ACHN (cell line): ENCODE measurements around the gene ANKRD33B.
"Not testable (repeated sequence)": the region's sequence is repeated elsewhere in the genome, so short reads cannot be mapped to it uniquely, and the experiment has no call there.

Experiments
- DNase-seq: peaks from one replicate; pipeline ENCODE4 v3.0.0-alpha.2; 2015
- in situ Hi-C: cut with HindIII; loops from 2 replicates; pipeline ENCODE4 v1.10.0; 2017; ENCODE audit warnings: low sequenced_read_pairs, low pct_ligation_motif_present, low pct_unique_long_range_greater_than_20kb

ANKRD33B gene

DNA sequence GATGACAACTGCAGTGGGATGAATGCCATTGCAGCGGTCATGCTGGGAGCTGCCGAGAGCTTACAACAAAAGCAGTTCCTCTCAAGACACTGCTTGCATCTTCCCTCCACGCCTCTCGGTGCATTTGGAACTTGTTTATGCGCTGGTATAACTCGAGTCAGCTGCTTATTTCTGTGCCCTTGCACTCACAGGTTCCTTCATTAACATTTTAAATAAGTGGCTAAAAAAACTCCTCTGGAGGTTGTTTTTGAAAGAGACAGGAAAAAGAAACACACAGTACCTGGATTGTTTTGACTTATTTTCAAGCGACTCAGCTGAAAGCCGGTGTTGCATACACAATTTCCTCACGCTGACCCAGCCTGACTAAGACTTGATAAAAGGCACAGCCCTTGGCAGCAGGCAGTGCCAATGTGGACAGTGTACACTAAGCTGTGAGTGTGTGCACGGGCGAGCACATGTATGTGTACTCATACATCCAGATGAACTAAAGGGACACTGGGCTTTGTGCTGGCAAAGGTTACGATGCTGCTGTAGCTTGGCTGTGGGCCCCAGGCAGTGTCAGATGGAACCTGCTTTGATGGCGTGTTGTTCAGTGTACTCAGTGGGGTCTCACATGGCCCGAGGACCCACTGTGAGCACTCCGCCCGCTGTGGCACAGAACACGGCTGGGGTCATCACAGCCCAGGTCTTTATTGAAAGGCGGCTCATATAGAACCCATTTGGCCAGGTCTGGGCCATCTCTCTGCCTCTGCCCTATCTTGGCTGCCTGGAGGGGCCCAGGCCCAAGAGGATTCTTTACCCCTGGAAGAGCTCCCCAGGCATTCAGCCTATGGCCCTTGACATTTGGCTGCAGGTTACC is 92.3 kb downstream of the ANKRD33B start:
- in situ Hi-C loops: no loop called here

DNA sequence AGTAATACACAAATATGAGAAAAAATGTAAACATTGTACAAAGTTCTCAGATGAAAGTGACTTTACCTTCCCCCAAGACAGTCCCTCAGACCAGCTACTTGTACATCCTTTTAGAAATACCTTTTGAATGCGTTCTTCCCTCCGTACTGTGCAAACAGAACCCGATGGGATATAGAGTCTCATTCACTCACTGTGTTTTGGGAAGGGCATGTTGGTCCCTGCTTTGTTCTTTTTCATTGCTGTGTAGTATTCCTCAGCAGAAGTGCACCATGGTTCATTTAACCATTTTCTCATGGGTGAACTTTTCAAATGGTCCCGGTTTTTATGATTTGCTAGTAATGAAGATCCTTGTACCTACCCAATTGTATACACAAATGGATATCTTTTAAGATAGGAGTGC is 94.4 kb downstream of the ANKRD33B start:
- in situ Hi-C loops: no loop called here
- DNase-seq: no peak

More for the DNA sequence above, 92.3 kb downstream of the ANKRD33B start:
- no peak for DNase-seq

DNA sequence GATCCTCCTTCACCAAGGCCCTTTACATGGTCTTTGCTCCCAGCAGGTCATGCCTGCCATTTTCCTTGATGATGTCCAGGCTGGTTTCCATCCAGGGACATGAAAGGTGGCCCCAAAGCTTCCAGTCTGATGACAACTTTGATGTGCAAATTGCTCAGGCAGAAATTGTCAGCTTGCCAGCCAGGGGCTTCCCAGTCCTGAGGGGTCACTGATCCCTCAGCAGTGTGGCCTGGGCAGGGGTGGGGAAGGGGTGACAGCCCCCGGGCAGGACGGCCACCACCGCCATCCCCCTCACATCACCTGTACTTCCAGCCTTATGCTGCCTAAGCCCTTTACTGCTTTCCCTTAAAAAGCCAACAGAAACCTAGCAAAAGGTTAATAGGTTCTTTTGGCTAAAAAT is 96.3 kb downstream of the ANKRD33B start:
- in situ Hi-C loops: no loop called here

DNA sequence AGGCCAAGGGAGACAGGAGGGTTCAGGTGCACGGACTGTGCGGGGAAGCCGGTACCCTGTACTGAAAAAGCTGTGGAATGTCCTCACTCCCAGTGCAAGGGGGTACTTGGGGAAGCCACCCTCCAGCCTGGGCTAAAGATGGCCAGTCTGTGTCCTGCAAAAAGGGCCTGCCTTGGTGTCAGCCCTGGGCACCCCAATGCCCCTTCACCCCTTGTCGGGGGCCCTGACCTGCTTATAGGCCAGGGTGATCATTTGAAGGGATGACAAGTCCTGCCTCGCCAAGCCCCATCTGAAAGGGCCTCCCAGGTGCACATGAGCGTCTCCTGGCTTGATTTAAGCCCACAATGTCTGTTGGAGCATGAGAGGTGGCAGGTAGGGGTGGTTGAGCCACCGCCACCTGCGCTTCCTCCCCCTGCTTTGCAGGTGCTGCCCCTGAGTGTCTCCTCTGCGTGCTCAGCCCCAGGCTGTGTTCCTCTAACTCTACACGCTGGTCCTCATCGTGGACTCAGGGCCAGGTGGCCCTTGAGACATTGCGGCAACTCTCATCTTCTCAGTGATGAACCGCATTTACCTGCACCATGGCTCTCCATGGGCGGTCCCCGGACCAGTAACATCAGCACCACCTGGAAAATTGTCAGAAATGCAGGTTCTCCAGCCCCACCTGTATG is 97.0 kb downstream of the ANKRD33B start:
- DNase-seq: no peak
- in situ Hi-C loops: no loop called here

More for the DNA sequence above, 96.3 kb downstream of the ANKRD33B start:
- DNase-seq: no peak

DNA sequence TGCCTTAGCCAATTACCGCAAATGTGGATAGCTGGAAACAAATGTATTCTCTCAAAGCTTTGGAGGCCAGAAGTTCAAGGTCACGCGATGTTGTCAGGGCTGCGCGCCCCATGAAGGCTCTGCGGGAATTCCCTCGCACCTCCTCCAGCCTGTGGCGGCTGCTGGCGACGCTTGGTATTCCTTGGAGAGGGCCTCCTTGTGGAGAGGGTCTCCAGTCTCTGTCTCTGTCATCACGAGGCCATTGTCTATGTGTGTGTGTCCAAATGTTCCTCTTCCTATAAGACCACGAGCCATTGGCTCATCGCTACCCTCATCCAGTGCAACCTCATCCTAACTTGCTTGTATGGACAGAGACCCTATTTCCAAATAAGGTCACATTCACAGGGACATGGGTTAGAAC is 97.5 kb downstream of the ANKRD33B start:
- in situ Hi-C loops: no loop called here

DNA sequence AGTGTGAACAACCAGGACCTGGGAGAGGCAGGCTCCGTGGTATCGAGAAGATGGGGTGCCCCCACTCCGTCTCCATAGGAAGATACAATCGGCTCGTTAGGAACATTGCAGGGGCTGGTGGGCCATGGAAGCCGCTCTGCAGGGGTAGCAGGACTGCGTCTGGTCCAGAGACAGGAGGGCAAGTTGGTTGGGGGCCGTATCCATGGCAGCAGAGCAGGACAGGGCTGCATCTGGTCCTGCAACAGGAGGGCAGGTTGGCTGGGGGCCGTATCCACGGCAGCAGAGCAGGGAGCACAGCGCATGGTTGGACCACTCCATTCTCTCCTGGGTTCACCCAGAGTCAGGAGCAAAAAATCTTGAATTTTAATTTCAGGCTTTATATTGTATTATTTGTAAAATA is 98.2 kb downstream of the ANKRD33B start:
- in situ Hi-C loops: no loop called here
- DNase-seq: no peak

More for the DNA sequence above, 97.5 kb downstream of the ANKRD33B start:
- no peak for DNase-seq

DNA sequence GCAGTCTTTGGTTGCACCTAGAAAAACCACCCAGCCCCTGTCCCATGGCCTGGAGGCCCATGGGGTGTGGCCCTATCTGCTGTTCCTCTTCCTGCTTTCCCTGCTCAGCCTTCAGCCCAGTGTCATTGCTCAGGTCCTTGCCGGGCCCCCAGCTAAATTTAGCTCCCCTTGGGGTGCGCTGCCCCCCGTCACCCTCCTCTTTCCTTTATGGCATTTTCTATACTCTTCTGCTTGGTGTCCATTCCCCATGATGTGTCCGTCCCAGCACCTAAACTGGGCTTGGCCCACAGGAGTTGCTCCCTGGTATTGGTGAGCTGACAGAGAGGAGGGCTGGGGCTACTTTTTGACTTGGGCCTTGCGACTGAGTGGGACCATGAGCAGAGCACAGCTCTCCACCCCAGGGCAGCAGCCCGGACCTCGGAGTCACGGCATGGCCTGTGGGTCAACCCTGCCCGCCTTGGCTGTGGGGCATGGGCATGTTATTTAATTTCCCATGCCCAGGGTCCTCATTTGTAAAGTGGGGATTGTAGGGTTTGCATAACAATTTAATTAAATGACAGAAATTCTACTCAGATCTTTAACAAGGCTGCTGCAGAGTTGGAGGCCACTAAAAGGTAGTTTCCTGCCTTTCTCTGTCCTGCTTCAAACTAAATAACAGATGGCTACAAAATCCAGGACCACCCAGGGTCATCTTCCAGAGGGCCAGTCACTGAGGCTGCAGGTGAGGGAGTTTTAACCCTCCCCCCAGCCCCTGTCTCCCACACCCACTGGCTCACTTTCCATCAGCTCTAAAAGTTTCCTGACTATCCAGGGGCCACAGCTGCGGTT is 99.0 kb downstream of the ANKRD33B start:
- in situ Hi-C loops: no loop called here
- no peak for DNase-seq

DNA sequence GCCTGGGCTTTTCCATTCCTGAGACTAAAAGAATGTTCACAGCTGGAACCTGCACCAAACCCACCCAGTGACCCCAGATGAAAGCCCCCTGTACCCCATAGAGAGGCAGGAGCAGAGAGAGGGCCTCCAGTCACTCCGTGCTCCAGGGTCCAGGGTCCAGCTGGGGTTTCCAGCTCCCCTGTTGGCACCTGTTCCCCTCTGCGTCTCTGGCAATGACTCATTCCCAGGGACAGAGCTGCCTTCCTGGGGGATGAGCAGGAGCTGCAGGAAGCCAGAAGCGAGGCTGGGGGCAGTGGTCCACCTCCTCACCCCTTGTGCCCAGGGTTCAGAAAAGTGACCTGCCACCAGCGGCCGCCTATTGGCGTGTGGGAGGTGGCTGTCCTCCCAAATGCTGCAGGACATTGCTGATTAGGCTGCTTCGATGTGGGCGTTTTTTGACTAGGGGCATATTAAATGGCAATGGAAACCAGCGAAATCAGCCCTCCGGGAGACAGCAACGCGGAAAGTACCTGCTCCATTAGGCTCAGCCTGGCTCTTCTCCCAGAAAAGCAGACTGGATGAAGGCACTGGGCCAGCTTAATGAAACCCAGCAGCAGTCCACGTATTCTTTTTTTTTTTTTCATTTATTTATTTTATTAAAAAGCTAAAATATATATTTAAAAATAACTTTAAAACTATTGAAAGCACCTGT is 99.8 kb downstream of the ANKRD33B start:
- in situ Hi-C loops: no loop called here
- DNase-seq: peak; percentile 58

DNA sequence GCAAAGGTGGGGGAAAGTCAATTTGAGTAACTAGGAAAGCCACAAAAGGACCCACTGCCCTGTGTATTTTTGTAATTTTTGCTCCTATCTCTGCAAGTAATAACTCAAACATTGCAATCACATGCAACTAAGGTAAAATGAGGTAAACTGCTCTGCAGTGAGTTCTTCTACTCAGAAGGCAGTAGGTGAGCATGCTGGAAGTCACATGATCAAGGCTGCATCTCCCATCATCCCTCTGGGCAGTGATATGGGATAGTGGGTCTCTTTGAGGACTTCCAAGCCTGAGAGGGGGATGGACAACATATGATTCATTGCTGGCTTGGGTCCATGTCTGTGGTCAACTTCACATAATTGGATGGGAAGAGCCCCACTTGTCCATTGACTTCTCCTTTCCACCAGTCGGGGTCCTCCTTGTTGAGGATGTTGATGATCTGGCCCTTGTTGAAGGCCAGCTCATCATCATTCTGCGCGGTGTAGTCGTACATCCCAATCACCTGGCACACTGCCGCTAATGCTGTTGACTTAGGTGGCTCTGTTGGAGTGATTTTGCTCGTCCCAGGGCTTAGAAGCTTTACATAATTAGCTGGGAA is 100.4 kb downstream of the ANKRD33B start:
- in situ Hi-C loops: not testable (repeated sequence)
- peak; percentile 23 for DNase-seq

DNA sequence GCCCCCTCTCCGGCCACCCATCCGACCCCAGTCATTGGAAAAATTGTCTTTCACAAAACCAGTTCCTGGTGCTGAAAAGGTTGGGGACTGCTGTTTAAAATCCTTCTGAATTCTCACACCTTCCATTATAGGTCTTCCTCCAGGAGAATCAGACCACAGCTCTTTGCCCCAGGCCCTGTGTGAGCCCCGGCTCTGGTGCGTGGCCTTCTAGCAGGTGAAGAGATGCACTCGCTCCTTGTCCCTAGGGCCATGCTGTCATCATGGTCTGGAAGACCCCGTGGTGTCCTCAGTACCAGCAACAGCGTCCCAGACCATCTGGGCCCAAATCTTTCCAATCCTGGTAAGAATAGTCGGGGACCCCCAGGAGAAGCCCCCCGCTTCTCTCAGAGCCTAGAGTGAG is 101.9 kb downstream of the ANKRD33B start:
- DNase-seq: no peak
- in situ Hi-C loops: no loop called here

DNA sequence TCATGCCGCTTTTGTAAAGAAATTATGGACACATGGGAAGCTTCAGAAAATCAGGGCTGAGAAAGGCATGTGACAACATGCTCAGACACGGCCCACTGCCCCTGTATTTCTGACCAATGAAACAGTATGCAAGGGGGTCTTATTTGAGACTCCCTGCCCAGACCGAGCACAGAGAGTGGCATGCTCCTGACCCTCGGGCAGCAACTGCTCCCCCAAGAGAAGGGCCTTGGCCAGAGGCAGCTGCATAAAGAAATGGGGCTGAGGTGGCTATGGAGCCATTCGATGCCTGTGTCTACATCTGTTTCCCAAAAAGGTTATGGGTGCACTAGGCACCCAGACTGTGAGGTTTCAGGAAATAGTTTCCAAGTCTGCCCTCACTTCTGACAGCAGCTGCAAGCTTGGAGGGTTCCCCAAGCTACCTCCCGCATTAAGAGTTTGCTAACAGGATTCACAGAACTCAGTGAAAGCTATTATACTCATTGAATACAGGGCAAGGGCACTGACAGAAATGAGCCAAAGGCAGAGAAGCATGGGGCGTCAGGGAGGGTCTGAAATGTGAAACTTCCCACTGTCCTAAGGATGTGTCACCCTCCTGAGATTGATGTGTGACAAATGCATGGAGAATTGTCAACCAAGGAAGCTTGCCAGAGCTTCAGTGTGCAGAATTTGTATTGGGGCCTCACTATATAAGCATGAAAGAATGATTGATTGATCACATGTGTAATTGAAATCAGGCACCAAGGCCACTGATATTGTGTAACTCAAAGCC is 102.8 kb downstream of the ANKRD33B start:
- no peak for DNase-seq
- in situ Hi-C loops: no loop called here

DNA sequence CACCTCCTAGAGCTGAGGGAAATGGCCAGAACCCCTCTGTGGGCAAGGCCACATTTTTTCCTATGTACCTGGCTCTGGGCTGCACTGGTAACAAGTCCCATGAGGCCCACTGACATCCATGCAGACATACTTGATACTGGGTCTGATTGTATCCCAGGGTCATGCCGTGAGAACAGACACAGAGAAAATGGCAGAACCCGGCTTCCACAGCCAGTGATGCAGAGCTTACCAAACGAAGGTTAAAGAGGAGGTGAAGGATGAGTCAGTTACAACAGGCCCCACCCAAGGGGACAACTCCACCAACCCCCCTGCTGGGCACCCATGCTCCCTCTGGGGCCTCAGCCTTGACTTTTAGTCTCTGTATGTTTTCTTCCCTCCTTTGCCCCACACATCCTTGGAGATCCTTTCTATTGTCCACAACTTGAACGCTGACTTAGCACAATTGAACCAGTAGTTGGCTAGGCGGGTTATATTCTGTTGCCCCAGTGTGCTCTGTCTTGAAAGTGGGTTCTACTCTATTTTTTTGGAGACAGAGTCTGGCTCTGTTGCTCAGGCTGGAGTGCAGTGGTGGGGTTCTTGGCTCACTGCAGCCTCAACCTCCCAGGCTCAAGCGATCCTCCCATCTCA is 103.7 kb downstream of the ANKRD33B start:
- in situ Hi-C loops: no loop called here

DNA sequence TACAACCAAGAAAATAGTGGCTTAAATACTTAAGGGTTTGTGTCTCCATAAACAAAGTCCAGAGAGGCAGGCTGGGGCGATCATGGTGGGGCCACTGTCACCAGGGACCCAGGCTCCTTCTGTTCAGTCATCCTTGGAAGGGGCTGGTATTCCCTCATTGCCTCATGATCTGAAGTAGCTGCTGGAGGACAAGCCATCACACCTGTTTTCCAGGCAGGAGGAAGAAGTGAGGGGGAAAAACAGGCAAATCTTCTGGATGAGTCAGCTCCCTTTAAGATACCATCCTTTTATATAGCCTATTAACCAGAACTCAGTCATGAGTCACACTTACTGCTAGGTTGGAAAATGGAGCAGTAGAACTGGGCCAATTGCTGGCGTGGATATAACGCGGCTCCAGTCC is 104.8 kb downstream of the ANKRD33B start:
- peak; percentile 19 for DNase-seq
- in situ Hi-C loops: no loop called here

More for the DNA sequence above, 103.7 kb downstream of the ANKRD33B start:
- no peak for DNase-seq

DNA sequence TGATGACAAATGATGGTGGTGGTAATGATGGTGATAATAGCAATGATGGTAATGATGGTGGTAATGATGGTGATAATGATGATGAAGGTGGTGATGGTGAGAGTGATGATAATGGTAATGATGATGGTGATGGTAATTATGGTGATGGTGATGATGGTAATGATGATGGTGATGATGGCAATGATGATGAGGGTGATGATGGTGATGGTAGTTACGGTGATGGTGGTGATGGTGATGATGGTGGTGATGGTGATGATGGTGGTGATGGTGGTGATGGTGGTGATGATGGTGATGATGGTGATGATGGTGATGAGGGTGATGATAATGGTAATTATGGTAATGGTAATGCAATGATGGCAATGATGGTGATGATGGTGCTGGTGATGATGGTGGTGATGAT is 106.1 kb downstream of the ANKRD33B start:
- in situ Hi-C loops: no loop called here
- no peak for DNase-seq

DNA sequence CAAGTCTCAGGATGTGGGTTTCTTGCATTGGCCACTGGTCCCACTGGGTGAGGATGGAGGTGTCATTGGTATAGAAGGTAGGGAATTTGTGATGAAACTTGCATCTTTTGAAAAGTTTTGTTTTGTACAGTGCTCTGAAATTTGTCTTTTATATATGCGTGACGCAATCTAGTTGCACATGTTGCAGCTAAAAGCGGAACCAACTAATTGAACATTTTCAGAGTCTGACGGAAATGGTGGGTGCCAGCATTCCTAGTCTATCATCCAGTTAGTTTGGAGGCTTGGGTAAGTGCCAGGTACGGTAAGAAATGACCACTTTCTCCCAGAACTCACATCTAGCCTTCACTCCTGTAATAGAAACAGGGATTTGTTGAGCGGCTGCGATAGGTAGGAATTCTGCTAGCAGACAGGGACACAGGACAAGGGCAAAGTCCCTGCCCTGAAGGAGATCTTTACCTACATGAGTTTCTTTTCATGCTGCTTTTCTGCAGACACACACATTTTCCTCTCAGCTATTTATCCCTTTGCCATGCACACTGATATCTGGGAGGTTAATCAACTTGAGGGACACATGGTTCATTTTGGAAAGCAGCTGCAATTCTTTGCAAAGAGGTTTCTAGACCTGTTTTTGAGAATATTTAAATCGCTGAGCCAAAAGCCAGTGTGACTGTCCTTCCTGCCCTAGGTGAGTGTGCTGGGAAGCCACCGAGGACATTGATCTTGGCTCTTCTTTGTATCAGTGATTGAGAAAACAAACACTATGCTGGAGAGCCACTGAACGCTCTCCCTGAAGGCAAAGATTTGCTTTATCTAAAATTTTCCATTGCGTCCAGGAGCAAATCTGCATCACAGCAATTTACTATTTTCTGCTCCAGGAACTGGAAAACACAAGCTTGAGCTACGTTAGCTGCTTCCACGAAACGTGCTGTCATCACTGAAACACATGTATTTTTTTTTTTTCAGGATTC is 107.5 kb downstream of the ANKRD33B start:
- in situ Hi-C loops: no loop called here

More for the DNA sequence above, 107.5 kb downstream of the ANKRD33B start:
- no peak for DNase-seq
